A549 (cell line): ENCODE measurements around the gene MINDY2.

Source experiments
- CEBPB ChIP-seq, 2 experiments: fragments of >200 bp in 1 of 2; sonication (Bioruptor Twin) in 1 of 2; formaldehyde crosslinking in 1 of 2; IDR thresholded peaks; 2 replicates each; pipeline ENCODE4 v1.6.1; 2012 to 2016
- CTCF ChIP-seq: fragments of >200 bp; sonication (Bioruptor Twin); formaldehyde crosslinking; IDR thresholded peaks from 3 replicates; pipeline ENCODE4 v1.5.1; 2016
- EHMT2 ChIP-seq: fragments of 200-600 bp; sonication (generic); IDR thresholded peaks from 2 replicates; pipeline ENCODE4 v1.6.1; 2016; ENCODE audit warnings: antibody characterized with exemption, low read depth, mild to moderate bottlenecking, moderate library complexity
- JUN ChIP-seq, 2 experiments: fragments of >200 bp; sonication (Bioruptor Twin); formaldehyde crosslinking; IDR thresholded peaks; 2 replicates in 1 of 2; 3 replicates in 1 of 2; pipeline ENCODE4 v1.6.1; 2016 to 2017
- KDM1A ChIP-seq: fragments of 200-600 bp; sonication (generic); IDR thresholded peaks from 2 replicates; pipeline ENCODE4 v1.6.1; 2016; ENCODE audit warnings: low read depth, mild to moderate bottlenecking
- NPAS2 ChIP-seq: fragments of 250-450 bp; sonication (Bioruptor Pico); IDR thresholded peaks from 2 replicates; pipeline ENCODE4 v1.8.0; 2022; ENCODE audit warnings: mild to moderate bottlenecking, moderate library complexity, borderline replicate concordance
- PBX3 ChIP-seq: IDR thresholded peaks from 2 replicates; pipeline ENCODE4 v1.6.1; 2012

- TF ChIP-seq KDM1A (no peak), PBX3 (no peak), CTCF (no peak), CEBPB (IDR thresholded peaks at IDR 0.05) (no peak), EHMT2 (no peak), JUN (IDR thresholded peaks at IDR 0.05) (no peak), NPAS2 (CRISPR knock-in tag) (no peak)
Observed at GRCh38 chr15:58737298-58737697, 33.8 kb upstream of the MINDY2 start.
